Fibroblast of skin of left quadriceps (primary cell): Measurements from ENCODE around the gene MED10.

Experiments
- DNase-seq, 2 experiments: peaks; one replicate each; pipeline ENCODE4 v3.0.0-alpha.2; 2013; ENCODE audit warnings: low read depth in 2 of 2

The MED10 gene

DNA sequence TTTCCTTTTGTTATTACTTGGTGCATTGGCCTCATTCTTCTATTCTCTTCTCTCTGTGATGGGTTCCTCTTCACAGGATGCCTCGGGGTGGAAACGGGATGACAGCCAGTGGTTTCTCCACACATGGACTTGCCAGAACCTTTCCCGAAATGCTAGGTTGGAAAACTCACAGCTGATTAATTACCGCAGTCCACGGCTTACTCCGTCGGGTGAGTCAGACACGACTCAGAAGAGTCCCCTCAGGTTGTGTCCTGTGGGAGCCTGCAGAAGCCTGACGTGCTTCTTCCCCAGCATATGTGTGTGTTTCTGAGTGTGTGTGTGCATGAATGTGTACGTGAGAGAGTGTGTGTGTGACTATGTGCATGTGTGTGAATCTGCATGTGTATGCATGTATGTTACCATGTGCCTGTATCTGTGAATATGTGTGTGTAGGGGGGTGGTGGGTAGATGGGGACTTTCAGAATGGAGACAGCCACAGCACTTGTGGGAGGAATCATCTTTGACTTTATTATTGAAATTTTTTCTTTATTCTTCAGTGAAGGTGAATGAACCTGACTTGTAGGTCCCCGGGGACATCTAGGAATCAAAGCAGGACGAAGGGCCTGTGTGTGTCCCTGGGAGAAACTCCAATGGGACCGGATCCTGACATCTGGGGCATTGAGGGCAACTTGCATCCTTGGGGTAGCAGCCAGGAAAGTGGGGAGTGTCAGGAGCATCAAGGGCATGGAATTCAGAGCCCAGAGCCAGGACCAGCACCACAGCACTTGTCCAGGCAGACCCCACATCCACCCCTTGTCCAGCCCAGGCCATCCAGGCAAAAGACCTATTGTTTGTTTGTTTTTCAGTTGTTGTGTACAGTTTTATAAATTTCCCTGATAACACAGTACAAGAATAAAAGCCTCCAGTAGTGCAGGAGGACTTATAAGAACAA lies 21.9 kb upstream of the MED10 start:
- peak; percentile 76 to 79 for DNase-seq

DNA sequence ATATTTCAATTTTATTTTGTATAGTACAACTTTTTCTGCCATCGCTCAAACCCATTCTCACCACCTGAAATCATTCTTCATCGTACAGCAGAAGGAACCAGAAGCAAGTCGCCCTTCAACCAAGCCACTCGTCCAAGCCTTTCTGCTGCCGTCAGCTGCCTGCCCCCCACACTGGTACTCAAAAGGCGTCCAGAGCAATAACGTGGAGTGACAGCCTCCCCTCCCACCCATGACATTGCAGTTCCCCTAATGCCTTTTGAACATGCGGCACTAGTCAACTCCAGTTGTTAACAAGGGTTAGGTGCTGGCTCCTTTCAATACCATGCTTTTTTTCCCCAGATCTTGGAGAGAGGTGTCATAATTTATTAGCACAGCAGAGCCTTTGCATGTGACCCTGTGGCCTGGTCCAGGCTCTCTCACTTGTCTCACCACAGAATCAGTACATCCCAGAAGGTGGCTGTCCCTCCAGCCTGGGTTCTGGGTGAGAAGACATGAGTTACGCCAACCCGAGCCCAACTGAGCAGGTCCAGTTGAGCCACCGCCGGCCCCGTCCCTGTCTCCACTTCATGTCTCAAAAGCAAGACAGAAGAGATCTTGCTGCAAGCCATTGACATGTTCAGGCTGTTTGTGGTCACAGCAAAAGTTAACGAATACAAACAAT lies 20.4 kb upstream of the MED10 start:
- DNase-seq = no peak

DNA sequence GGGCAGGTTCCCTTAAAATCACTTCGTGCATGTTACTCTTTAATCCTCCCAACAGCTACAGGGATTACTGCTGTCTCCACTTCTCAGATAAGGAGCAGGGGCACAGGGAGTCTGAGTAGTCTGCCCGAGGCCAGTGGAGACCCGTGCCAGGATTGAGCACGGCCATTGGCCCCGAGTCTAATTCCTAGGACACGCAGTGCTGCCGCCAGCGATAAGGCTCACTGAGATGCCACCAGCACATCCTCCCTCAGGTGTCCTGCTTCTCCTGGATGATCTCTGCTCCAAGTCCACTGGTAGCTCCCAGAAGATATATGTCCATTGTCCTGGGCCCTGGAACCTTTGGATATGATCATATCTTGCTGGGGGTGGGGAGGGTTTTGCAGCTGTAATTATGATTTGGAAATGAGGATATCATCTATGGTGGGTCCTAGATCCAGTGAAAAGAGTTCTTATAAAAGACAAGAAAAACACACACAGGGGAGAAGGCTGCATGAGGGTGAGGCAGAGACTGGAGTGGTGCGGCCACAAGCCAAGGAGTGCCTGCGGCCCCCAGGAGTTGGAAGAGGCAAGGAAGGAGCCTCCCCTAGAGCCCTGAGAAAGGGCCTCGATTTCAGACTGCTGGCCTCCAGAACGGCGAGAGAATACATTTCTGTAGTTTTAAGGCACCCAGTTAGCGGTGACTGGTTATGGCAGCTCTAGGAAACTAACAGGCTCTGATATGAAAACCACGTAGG lies 19.4 kb upstream of the MED10 start:
- DNase-seq = no peak

DNA sequence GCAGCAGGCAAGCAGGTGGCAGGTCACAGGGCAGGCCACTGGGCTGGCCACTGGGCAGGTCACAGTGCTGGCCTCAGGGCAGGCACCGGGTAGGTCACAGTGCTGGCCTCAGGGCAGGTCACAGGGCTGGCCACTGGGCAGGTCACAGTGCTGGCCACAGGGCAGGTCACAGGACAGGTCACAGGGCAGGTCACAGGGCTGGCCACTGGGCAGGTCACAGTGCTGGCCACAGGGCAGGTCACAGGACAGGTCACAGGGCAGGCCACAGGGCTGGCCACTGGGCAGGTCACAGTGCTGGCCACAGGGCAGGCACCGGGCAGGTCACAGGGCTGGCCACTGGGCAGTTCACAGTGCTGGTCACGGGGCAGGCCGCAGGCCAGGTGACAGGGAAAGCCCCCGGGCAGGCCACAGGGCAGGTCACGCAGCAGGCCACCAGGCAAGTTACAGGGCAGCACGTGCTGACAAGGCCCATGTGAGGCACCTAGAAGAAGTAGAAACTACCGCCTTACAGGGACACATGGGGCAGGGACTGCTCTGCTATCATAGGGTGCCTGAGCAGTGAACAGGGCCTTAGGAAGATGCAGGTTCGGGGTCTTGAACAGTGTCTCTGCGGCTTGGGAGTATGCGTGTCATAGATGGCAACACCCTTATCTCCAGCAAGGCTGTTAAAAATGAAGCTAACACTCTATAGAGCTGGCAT lies 18.6 kb upstream of the MED10 start:
- DNase-seq = no peak

DNA sequence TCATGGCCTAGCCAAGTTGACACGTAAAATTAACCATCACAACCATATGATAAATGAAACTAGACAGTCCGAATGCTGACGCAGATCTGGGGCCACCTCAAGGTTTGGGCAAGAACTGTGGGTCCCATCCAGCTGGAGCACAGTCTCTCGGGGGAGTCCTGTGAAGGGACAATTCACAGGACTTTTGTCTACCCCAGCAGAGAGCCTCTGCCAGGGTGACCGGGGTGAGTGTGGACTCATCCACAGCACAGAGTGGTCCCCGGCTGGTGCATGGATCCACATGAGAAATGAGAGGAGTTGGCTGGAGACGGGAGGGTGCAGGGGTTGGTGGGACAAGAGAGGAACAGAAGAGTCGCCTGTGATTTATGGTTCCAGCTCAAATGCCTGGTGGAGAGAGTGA lies 17.7 kb upstream of the MED10 start:
- DNase-seq = no peak

DNA sequence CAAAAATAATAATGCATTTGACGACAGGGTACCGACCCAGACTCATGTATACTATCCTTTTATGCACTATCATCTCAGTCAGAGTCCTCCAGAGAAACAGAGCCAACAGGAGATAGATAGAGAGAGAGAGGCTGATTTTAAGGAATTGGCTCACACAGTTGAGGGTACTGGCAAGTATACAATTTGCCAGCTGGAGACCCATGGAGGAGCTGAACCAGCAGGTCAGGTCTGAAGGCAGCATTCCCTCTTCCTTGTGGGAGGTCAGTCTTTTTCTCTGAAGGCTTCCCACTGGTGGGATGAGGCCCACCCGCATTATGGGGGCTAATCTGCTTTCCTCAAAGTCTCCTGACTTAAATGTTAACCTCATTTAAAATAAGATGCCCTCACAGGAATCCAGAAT lies 17.3 kb upstream of the MED10 start:
- DNase-seq = no peak

DNA sequence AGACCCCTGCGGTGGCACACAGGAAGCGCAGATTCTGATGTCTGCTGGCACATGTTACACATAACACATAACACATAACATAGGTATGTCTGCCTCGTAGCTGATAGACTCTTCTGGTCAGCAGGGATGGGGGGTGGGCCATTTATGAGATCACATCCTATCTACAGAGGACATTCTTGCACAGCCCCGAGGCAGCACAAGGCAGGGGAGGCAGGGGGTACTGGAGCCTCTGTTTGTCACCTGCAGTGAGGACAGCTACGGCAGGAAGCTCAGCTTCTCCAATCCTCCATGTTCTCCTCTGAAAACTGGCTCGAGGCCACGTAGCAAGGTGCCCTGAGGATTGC lies 16.7 kb upstream of the MED10 start:
- DNase-seq = no peak

DNA sequence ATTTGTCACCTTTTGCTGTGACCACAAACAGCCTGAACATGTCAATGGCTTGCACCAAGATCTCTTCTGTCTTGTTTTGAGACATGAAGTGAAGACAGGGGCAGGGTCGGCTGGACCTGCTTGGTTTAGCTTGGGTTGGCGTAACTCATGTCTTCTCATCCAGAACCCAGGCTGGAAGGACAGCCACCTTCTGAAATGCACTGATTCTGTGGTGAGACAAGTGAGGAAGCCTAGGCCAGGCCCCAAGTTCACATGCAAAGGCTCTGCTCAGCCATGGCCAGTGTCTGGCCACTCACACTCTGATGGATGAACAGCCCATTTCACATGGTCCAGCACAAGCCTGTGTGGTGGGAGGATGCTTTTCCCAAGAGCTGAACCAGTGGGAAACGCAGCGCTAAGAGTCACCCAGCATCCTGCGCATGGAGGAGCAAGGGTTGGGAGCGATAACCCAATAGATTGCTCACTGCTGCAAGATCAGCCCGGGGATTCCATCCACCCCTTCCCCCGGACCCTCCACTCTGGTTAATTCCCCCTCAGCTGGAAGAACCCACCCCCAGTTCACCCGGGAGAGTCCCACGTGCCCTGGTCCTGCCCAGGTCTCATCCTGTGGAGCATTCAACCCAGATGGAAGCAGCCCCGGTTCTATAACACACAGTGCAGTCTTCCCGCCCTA lies 16.2 kb upstream of the MED10 start:
- DNase-seq = no peak

DNA sequence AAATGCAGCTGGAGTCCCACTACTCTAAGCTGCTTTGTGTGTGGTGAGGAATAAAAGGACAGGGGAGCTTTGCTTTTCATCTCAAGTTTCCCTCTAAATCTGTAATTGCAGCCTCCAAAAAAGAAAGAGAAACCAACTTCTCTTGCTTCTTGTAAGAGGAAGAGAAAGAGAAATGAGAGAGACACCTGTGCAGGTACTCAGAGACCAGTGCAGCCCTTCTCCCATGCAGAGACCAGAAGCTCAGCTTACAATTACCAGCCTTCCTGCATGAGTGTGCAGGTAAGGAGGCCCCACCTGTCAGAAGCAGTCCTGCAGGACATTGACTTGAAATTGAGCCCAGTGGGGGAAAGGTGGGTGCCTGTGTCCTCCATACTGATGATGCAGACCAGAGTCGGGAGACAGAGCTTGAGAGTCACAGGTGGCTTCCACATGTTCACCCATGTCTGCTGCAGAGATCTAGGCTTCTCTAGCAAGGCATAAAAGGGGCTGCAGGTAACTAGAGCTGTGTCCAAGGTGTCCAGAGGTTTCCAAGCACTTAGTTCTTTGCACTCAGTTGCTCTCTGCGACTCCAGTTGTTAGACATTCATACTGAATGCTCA lies 15.3 kb upstream of the MED10 start:
- DNase-seq = no peak

DNA sequence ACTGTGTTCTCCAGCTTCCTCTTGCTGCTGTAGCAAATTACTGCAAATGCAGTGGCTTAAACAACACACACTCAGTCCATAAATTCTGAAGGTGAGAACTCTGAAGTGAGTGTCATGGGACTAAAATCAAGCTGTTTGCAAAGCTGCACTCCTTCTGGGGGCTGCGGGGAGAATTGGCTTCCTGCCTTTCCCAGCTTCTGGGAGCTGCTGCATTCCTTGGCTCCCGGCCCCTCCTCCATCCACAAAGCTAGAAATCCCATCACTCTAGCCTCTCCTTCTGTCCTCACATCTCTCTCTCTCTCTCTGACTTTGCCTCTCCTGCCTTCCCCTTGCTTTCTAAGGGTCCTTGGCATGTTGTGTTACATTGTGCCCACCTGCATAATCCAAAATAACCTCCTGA lies 14.2 kb upstream of the MED10 start:
- no peak for DNase-seq

DNA sequence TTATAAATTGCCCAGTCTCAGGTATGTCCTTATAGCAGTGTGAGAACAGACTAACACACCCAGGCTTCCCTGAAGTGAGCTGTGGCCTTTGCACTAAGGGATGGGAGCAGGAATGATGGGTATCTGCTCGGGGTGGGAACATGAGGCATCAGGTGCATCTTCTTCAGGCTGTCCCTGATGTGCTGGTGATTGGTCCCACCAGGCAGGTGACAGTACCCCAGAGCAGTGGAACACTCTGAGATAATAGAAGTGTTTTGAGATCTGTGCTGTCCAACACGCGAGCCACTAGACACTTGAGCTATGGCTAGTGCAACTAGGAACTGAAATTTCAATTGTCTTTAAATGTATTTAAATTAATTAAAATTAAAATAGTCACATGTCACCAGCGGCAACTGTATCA lies 12.8 kb upstream of the MED10 start:
- DNase-seq = no peak

DNA sequence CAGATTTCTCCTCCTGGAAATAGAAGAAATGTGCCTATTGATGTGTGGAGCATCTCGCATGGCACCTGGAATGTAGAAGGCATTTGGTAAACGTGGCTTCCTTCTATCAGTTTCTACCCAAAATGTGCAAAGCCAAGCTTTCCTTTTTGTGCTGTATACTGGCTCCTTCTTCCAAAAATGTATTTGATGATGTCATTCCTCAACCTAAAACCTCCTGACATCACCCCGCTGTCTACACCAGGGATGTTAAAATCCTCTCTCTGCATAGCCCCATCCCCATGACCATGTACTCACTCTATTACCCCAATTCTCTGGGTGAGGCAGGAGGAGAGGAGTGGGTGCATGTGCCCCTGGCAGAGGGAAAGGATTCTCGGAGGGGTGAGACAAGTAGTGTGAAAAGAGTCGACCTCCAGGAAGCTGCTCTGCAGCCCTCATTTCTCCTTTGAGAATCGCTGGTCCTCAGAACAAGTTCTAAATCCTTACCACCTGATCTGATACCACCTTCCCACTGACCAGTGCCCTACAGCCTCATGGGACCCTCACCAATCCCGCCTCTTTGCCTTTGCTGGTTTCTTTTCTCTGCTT lies 11.7 kb upstream of the MED10 start:
- no peak for DNase-seq

DNA sequence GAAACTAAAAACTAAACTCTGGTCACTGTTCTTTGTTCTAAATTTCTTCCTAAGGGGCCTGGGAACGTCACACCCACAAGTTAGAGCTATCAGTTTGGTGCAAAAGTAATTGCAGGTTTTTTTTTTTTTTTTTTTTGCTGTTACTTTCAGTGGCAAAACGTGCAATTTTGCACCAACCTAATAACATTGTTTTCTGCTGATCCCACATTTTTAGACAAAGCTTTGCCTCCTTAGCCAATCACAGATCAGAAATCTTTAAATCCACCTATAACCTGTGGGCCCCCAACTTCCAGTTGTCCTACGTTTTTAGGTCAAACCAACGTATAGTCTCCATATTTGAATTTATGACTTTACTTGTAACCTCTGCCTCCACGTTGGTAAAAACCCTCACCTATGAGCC lies 11.1 kb upstream of the MED10 start:
- no peak for DNase-seq

DNA sequence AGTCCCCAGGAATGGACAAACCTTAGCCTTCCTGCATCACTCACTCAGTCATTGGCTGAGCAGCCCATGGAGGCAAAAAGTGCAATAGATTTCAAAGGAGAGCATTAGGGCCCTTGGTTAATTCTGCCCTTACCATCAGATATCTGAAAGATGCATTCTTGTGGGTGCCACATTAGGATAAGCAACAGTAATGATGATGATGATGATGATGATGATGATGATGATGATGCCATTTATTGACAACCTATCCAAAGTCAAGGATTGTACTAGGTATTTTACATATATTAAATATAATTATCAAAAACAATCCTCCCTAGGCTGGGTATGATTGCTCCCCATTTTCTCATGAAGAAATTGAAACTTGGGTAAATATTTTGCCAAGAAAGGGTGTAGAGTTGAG lies 9.6 kb upstream of the MED10 start:
- no peak for DNase-seq

DNA sequence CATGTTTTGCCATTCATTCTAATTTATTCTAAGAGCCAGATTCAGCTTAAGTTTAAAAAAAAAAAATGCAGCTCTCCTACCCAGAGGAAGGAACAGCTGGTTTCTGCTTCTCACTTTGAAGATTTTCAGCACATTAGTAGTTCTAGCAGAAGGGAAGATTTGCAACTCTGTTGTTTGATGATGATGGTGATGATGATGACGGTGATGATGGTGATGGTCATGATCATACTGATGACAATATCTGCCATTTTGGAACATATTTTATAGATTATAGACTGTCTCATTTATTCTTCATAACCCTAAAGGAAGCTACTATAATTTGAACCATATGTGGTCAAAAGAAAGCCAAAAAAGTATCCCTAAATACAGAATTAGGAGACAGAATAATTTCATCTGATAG lies 7.9 kb upstream of the MED10 start:
- peak in 1 of 2 experiments; percentile 17 for DNase-seq

DNA sequence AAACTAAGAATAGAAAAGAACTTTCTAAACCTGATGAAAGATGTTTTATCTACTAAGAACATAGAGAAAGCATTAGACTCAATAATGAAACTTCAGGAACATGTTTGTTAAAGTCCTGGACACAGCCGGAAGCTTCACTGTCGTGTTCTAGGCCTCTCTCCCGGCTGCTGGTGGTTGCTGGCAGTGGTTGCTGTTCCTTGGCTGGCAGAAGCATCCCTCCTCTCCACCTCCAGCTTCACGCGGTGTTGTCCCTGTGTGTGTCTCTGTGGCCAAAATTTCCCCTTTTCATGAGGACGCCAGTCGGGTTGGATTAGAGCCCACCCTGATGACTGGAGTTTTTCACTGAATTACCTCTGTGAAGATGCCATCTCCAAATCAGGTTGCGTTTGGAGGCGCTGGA lies 6.5 kb upstream of the MED10 start:
- DNase-seq = no peak

DNA sequence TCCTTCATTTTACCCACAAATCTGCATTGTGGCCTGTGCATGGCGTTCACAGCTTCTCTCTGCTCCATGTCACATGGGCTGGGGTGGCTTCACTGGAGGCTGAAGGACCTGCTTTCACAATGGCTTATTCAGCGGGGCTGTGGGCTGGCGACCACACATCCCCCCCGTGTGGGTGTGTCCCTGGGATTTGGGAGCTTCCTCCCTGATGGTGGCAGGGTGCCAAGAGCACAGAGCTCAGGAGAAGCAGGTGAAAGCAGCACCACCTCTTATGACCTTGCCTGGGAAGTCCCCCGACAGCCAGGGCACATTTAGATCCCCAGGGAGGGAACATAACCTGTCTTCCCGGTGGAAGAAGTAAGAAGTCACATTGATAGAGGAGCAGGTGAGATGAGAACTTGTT lies 5.0 kb upstream of the MED10 start:
- no peak for DNase-seq

DNA sequence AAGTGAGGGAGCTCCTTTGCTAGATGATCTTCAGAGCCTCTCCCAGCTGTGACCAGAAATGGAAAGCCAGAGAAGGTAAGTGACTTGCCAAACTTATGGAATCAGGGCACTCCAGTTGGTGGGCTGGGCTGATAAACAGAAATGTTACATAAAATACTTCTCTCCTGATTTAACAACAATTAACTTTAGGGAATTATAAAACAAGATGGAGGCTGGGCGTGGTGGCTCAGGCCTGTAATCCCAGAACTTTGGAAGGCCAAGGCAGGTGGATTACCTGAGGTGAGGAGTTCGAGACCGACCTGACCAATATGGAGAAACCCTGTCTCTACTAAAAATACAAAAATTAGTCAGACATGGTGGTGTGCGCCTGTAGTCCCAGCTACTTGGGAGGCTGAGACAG lies 899 bp upstream of the MED10 start:
- DNase-seq = no peak

DNA sequence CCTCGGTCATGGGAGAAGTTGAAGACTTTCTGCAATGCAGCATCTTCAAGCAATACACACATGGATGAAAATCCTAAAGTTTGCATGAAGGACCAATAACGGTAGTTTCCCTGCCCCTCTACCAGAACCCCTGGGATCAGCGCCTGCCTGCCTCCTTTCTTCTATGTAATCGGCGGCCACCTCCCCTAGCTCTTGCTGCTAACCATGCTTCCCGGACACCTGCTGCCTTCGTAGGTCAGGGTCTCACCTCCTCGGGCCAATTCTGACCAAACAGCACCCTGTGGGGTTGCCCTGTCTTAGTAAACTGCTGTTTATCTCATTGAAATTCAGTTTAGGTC lies 388 bp upstream of the MED10 start:
- no peak for DNase-seq

DNA sequence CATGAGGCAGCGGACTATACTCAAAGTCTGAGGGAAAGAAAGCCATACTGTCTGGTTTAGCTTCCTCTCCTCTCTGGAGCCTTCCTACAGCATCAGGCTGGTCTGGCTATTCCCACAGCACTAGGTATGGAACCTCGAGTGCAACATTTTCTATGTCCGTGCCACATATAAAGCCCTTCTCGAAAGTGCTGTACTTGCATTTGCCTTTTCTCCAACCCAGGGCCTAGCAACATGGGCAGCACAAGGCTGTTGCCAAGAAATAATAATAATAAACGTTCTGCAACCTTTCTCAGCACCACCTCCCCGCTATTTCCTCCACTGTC lies 804 bp downstream of the MED10 start:
- DNase-seq = no peak

DNA sequence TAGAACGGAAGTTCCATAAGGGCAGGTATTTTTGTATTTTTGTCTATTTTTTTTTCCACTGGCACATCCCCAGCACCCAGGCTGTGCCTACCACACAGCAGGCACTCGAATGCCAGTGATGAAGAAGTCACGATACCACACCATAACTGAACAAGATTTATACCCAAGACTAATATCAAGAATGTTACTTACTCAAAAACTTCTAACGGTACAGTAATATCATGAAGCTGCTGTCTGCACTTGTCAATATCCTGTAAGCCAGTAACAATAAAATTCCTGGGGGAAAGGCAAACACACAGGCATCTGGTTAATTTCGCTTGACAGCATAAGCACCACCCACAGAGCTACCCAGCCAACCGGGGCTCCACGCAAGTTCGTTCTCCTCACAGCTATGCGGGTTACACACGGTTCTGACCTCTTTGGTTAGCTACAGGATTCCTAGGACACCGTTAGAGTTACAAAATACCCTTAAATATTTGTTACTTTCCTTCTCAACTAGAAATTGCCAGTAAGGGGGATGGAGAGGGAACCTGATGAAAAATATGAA lies 1.3 kb downstream of the MED10 start:
- no peak for DNase-seq
